H9 (cell line): ENCODE measurements around the gene NR1I2. TPM values are rescaled to one million over a fixed set of nuclear protein-coding genes. Genes with fewer than 3 reads are reported as not detected.

ENCODE experiments used
- DNase-seq: peaks from one replicate; pipeline ENCODE4 v3.0.0-alpha.2; 2017
- H2AFZ ChIP-seq: one replicate; pipeline ENCODE4 v1.6.1; 2013; ENCODE audit warnings: mild to moderate bottlenecking, low read length, control low read depth, moderate library complexity
- H2AK5ac ChIP-seq: 2 replicates; pipeline ENCODE4 v1.6.1; 2013; ENCODE audit warnings: low read length, control low read depth, mixed read lengths; ENCODE audit not compliant: insufficient read length
- H2BK120ac ChIP-seq: one replicate; pipeline ENCODE4 v1.6.1; 2013; ENCODE audit warnings: low read depth, mild to moderate bottlenecking, low read length, control low read depth, inconsistent platforms; ENCODE audit not compliant: poor library complexity, severe bottlenecking
- H2BK12ac ChIP-seq: 2 replicates; pipeline ENCODE4 v1.6.1; 2013; ENCODE audit warnings: low read length, control low read depth, mixed read lengths, low read depth; ENCODE audit not compliant: insufficient read length
- H2BK15ac ChIP-seq: 2 replicates; pipeline ENCODE4 v1.6.1; 2013; ENCODE audit warnings: low read depth, low read length, control low read depth
- H2BK20ac ChIP-seq: one replicate; pipeline ENCODE4 v1.6.1; 2013; ENCODE audit warnings: low read depth, mild to moderate bottlenecking, low read length, control low read depth, inconsistent platforms; ENCODE audit not compliant: poor library complexity, severe bottlenecking
- H2BK5ac ChIP-seq: 2 replicates; pipeline ENCODE4 v1.6.1; 2013; ENCODE audit warnings: low read length, control low read depth, mixed read lengths; ENCODE audit not compliant: insufficient read length
- H3K14ac ChIP-seq: 2 replicates; pipeline ENCODE4 v1.6.1; 2013; ENCODE audit warnings: low read length, control low read depth; ENCODE audit not compliant: insufficient read depth
- H3K18ac ChIP-seq: 2 replicates; pipeline ENCODE4 v1.6.1; 2013; ENCODE audit warnings: low read depth, mild to moderate bottlenecking, mixed read lengths, low read length, control low read depth; ENCODE audit not compliant: insufficient read length
- H3K23ac ChIP-seq: 2 replicates; pipeline ENCODE4 v1.6.1; 2013; ENCODE audit warnings: low read length, control low read depth, mixed read lengths, low read depth; ENCODE audit not compliant: insufficient read length
- H3K23me2 ChIP-seq: 2 replicates; pipeline ENCODE4 v1.6.1; 2013; ENCODE audit warnings: low read depth, mild to moderate bottlenecking, mixed read lengths, low read length, control low read depth; ENCODE audit not compliant: insufficient read length, poor library complexity, severe bottlenecking
- H3K27ac ChIP-seq: 2 replicates; pipeline ENCODE4 v1.5.1; 2013; ENCODE audit warnings: low read length, control low read depth, mixed read lengths, low read depth; ENCODE audit not compliant: insufficient read length
- H3K27me3 ChIP-seq: 2 replicates; pipeline ENCODE4 v1.6.1; 2013; ENCODE audit warnings: low read length, control low read depth, inconsistent platforms; ENCODE audit not compliant: insufficient read depth
- H3K4ac ChIP-seq: 2 replicates; pipeline ENCODE4 v1.6.1; 2013; ENCODE audit warnings: low read depth, mild to moderate bottlenecking, control low read depth, inconsistent platforms, low read length, moderate library complexity
- H3K4me1 ChIP-seq: 2 replicates; pipeline ENCODE4 v1.6.1; 2013; ENCODE audit warnings: low read length, control low read depth, inconsistent platforms; ENCODE audit not compliant: insufficient read depth
- H3K4me2 ChIP-seq: 2 replicates; pipeline ENCODE4 v1.6.1; 2013; ENCODE audit warnings: low read length, control low read depth, mixed read lengths; ENCODE audit not compliant: insufficient read length, insufficient read depth
- H3K56ac ChIP-seq: 2 replicates; pipeline ENCODE4 v1.6.1; 2013; ENCODE audit warnings: low read depth, mild to moderate bottlenecking, mixed read lengths, low read length, control low read depth; ENCODE audit not compliant: insufficient read length
- H3K79me1 ChIP-seq: 2 replicates; pipeline ENCODE4 v1.6.1; 2013; ENCODE audit warnings: low read depth, mild to moderate bottlenecking, moderate library complexity, low read length, control low read depth, inconsistent platforms; ENCODE audit not compliant: insufficient read depth, poor library complexity, severe bottlenecking
- H3K79me2 ChIP-seq: 2 replicates; pipeline ENCODE4 v1.6.1; 2013; ENCODE audit warnings: low read length, control low read depth, inconsistent platforms; ENCODE audit not compliant: insufficient read depth
- H3K9ac ChIP-seq: 2 replicates; pipeline ENCODE4 v1.6.1; 2013; ENCODE audit warnings: low read length, control low read depth, mixed read lengths; ENCODE audit not compliant: insufficient read length; ENCODE audit errors: extremely low read depth
- H3K9me3 ChIP-seq: one replicate; pipeline ENCODE4 v1.6.1; 2013; ENCODE audit warnings: low read depth, low read length, inconsistent platforms; ENCODE audit not compliant: control insufficient read depth
- H3T11ph ChIP-seq: one replicate; pipeline ENCODE4 v1.6.1; 2013; ENCODE audit warnings: mild to moderate bottlenecking, low read length, control low read depth, inconsistent platforms
- H4K20me1 ChIP-seq: one replicate; pipeline ENCODE4 v1.6.1; 2013; ENCODE audit not compliant: control insufficient read depth, insufficient read length, insufficient read depth
- H4K5ac ChIP-seq: 2 replicates; pipeline ENCODE4 v1.6.1; 2013; ENCODE audit warnings: low read depth, mild to moderate bottlenecking, mixed read lengths, low read length, control low read depth; ENCODE audit not compliant: insufficient read length
- H4K8ac ChIP-seq: replicated peaks from 2 replicates; pipeline ENCODE4 v1.6.1; 2013; ENCODE audit warnings: low read length, control low read depth, mixed read lengths, low read depth; ENCODE audit not compliant: insufficient read length
- H4K91ac ChIP-seq: 2 replicates; pipeline ENCODE4 v1.6.1; 2013; ENCODE audit warnings: low read depth, mild to moderate bottlenecking, moderate library complexity, mixed read lengths, low read length, control low read depth; ENCODE audit not compliant: insufficient read length
- H3K27ac Mint-ChIP-seq, 3 experiments: 2 replicates in 2 of 3; 3 replicates in 1 of 3; pipeline ENCODE4 v1.8.0; 2020 to 2021; ENCODE audit warnings: mixed read lengths in 3 of 3, mild to moderate bottlenecking in 1 of 3, moderate library complexity in 1 of 3
- H3K27me3 Mint-ChIP-seq: 2 replicates; pipeline ENCODE4 v1.8.0; 2021; ENCODE audit warnings: low read depth, mild to moderate bottlenecking, moderate library complexity, mixed read lengths
- H3K36me3 Mint-ChIP-seq, 3 experiments: 2 replicates in 2 of 3; 3 replicates in 1 of 3; pipeline ENCODE4 v1.8.0; 2020 to 2021; ENCODE audit warnings: low read depth in 3 of 3, mixed read lengths in 3 of 3; ENCODE audit not compliant: insufficient read depth in 1 of 3
- H3K4me1 Mint-ChIP-seq, 2 experiments: 2 replicates each; pipeline ENCODE4 v1.8.0; 2020; ENCODE audit warnings: mixed read lengths in 2 of 2
- H3K4me3 Mint-ChIP-seq, 2 experiments: 2 replicates in 1 of 2; 3 replicates in 1 of 2; pipeline ENCODE4 v1.8.0; 2020 to 2021; ENCODE audit warnings: mild to moderate bottlenecking in 2 of 2, mixed read lengths in 2 of 2, moderate library complexity in 1 of 2
- H3K9me3 Mint-ChIP-seq, 2 experiments: 2 replicates in 1 of 2; 3 replicates in 1 of 2; pipeline ENCODE4 v1.8.0; 2020; ENCODE audit warnings: mild to moderate bottlenecking in 2 of 2, mixed read lengths in 2 of 2, moderate library complexity in 1 of 2
- WGBS: extraction: QIAGEN DNeasy Blood & Tissue Kit; methylation state at CpG from one replicate; pipeline ENCODE4 v1.1.7; 2013; ENCODE audit warnings: missing lambda C conversion rate, low lambda C conversion rate, mixed read lengths; ENCODE audit not compliant: insufficient read length; ENCODE audit errors: extremely low coverage; 5-methylcytosine and 5-hydroxymethylcytosine counted together
- total RNA-seq: library from RNA; stranded (reverse); gene quantifications from 2 replicates; pipeline ENCODE4 v1.2.1, GENCODE V29; 2021
- TF ChIP-seq, protein P1 (sequence below): fragments of 200-600 bp; sonication (generic); conservative IDR thresholded peaks from 3 replicates; pipeline ENCODE4 v1.8.0; 2021; ENCODE audit warnings: antibody characterized with exemption, mild to moderate bottlenecking

NR1I2 gene
- total RNA-seq, 1 experiment from 2014 or later, result not detected

DNA sequence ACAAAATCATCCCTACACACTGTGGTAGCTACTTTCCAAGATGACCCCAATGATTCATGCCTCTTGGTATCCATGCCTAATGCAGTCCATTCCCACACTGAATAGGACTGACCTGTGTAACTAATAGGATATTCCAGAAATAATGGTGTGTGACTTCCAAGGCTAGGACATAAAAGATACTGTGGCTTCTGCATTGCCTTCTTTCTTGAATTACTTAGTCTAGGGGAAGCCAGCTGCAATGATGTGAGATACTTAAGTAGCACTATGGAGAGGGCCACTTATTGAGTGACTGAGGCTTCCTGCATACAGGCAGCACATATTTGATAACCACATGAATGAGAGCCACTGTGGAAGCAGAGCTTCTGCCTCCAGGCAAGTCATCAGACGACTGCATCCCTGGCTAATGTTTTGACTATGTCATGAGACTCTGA is 50.1 kb downstream of the NR1I2 start:
- H3K23me2 ChIP-seq, result no peaks in the 10 kb centered on the region
- H3K27ac Mint-ChIP-seq, result 0 out of 7 replicates have a peak overlapping the region, but pooled peaks of 1 of the 3 experiments have one; percentile 27
- no peak overlapping the region for H3K4ac ChIP-seq
- H3K27me3 Mint-ChIP-seq, result no peaks in the 10 kb centered on the region
- no peaks in the 10 kb centered on the region for H3K9me3 ChIP-seq
- H3K4me3 Mint-ChIP-seq, result no peak overlapping the region
- H2AFZ ChIP-seq, result no peak overlapping the region
- TF ChIP-seq, protein P1, sequence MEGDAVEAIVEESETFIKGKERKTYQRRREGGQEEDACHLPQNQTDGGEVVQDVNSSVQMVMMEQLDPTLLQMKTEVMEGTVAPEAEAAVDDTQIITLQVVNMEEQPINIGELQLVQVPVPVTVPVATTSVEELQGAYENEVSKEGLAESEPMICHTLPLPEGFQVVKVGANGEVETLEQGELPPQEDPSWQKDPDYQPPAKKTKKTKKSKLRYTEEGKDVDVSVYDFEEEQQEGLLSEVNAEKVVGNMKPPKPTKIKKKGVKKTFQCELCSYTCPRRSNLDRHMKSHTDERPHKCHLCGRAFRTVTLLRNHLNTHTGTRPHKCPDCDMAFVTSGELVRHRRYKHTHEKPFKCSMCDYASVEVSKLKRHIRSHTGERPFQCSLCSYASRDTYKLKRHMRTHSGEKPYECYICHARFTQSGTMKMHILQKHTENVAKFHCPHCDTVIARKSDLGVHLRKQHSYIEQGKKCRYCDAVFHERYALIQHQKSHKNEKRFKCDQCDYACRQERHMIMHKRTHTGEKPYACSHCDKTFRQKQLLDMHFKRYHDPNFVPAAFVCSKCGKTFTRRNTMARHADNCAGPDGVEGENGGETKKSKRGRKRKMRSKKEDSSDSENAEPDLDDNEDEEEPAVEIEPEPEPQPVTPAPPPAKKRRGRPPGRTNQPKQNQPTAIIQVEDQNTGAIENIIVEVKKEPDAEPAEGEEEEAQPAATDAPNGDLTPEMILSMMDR, result no peak
- no peak overlapping the region for H3T11ph ChIP-seq
- no peak overlapping the region for H4K8ac ChIP-seq
- peaks cover 9% of the 10 kb centered on the region for H3K4me1 ChIP-seq
- H3K56ac ChIP-seq, result no peak overlapping the region
- H3K27me3 ChIP-seq, result no peaks in the 10 kb centered on the region
- no peak overlapping the region for H3K23ac ChIP-seq
- no peak for DNase-seq
- no peak overlapping the region for H3K18ac ChIP-seq
- no peak overlapping the region for H3K14ac ChIP-seq
- H4K5ac ChIP-seq, result no peak overlapping the region
- peaks cover 33 to 36% of the 10 kb centered on the region in 2 experiments for H3K4me1 Mint-ChIP-seq
- no CpG with 5 or more reads among the region's 1 CpG for WGBS
- no peaks in the 10 kb centered on the region; a peak in 2 of 7 replicates for H3K36me3 Mint-ChIP-seq
- no peak overlapping the region for H3K27ac ChIP-seq
- H2BK5ac ChIP-seq, result no peak overlapping the region
- no peaks in the 10 kb centered on the region for H4K20me1 ChIP-seq
- no peaks in the 10 kb centered on the region for H3K9me3 Mint-ChIP-seq
- H2AK5ac ChIP-seq, result no peak overlapping the region
- no peak overlapping the region for H2BK20ac ChIP-seq
- H2BK12ac ChIP-seq, result no peak overlapping the region
- H4K91ac ChIP-seq, result no peak overlapping the region
- no peak overlapping the region for H2BK15ac ChIP-seq
- H2BK120ac ChIP-seq, result no peak overlapping the region
- H3K79me1 ChIP-seq, result no peaks in the 10 kb centered on the region
- no peak overlapping the region for H3K9ac ChIP-seq
- H3K4me2 ChIP-seq, result no peak overlapping the region
- no peaks in the 10 kb centered on the region for H3K79me2 ChIP-seq
